ENCODE data around the gene LRRC53.

DNA sequence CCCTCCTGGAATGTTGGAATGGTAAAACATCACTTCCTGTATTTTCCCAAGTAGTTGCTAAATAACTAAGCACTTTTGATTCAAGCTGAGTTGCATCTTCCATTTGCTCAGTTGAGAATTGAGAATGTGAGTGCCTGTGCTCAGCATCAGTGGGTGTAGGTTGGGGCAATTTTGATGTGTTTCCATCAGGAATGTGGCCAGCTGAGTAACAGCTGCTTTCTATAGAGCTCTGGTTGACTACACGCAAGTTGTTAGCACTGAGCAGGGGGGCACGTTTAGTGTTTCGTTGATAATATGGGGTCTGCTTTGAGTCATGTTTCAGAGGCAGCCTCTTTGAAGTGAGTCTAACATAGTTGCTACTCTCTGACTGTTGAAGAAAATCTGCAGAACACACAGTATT lies 41.5 kb downstream of the LRRC53 start:
- no peak for TF ChIP-seq POLR2A (IDR thresholded peaks at IDR 0.05)
- TF ChIP-seq, protein P1, sequence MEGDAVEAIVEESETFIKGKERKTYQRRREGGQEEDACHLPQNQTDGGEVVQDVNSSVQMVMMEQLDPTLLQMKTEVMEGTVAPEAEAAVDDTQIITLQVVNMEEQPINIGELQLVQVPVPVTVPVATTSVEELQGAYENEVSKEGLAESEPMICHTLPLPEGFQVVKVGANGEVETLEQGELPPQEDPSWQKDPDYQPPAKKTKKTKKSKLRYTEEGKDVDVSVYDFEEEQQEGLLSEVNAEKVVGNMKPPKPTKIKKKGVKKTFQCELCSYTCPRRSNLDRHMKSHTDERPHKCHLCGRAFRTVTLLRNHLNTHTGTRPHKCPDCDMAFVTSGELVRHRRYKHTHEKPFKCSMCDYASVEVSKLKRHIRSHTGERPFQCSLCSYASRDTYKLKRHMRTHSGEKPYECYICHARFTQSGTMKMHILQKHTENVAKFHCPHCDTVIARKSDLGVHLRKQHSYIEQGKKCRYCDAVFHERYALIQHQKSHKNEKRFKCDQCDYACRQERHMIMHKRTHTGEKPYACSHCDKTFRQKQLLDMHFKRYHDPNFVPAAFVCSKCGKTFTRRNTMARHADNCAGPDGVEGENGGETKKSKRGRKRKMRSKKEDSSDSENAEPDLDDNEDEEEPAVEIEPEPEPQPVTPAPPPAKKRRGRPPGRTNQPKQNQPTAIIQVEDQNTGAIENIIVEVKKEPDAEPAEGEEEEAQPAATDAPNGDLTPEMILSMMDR (IDR thresholded peaks at IDR 0.05) = no peak
- TF ChIP-seq EP300 (IDR thresholded peaks at IDR 0.05; ENCODE audit: low read depth) = no peak
- no peak for TF ChIP-seq POLR2AphosphoS5 (IDR thresholded peaks at IDR 0.05)
